Spleen (tissue), 3 donors: ENCODE measurements around the gene CRTC3.

ENCODE experiments used
- POLR2A ChIP-seq, 3 donors: fragments of 450-650 bp; IDR thresholded peaks; one replicate each; pipeline ENCODE4 v1.5.1; 2017; ENCODE audit warnings: antibody characterized with exemption in 3 of 3, mild to moderate bottlenecking in 1 of 3
- POLR2AphosphoS5 ChIP-seq, 3 donors: sonication (generic); formaldehyde crosslinking; IDR thresholded peaks; one replicate each; pipeline ENCODE4 v1.5.1; 2017; ENCODE audit warnings: antibody characterized with exemption in 3 of 3

DNA sequence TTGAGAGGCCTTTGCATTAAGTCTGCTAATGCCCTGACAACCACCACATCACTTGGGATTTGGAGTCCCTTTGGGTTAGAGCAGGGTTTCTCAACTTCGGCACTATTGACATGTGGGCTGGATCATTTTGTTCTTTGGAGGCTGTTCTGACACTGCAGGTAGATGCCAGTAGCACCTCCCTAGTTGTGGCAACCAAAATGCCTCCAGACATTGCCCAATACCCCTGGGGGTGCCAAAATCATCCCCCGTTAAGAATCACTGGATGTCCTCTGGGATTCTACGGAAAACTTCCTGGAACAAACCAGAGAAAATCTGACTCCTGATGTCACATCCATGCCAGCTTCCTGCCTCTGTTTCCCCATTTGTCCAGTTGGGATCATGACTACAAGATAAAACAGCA, 150.2 kb downstream of the CRTC3 start:
- TF ChIP-seq POLR2AphosphoS5 (IDR thresholded peaks at IDR 0.05) (no peak), POLR2A (IDR thresholded peaks at IDR 0.05) (no peak)
